ENCODE measurements around the gene PTPRS. TPM values are rescaled to one million over a fixed set of nuclear protein-coding genes. Genes with fewer than 3 reads are reported as not detected.
"Not testable (repeated sequence)": the region's sequence is repeated elsewhere in the genome, so short reads cannot be mapped to it uniquely, and the experiment has no call there.

PTPRS gene
- 100 to 1,000 TPM; 238 to 530 (median 338) TPM for total RNA-seq

DNA sequence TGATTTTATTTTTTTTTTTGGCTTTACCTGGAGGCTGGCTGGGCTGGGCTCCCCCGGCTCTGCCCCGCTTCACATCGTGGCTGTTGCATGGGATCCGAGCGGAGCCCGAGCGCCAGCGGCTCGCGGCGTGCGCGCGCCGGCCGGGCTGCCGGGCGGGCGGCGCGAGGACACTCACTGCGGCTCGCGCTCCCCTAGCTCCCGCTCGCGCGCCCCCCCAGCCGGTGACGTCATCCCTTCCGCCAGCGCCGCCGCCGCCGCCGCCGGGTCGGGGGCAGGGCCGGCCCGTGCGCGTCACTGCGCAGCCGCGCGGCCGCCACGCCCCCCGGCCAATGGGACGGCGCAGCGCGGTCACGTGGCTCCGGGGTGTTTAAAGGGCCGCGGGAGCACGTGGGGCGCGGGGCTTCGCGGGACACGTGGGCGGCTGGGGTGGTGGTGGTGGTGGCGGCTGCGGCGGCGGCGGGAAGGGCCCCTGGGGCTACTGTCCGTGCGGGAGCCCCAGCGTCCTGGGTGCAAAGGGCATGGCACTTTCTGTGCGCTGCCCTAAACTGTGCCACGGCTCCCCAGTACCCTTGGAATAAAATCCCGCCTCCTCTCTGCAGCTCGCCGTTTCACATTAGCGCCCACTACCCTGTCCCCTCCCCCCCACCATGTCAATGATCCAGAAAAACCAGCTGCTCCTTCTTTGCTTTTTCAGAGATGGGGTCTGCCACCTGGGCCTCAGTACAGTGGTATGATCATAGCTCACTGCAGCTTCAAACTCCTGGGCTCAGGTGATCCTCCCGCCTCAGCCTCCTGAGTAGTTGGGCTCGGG, at the start of gene PTPRS:
Gene PTPRS (minus strand): TSS at position 176 of the 811 bp plus-strand sequence. CDS start 54,672 bp downstream, outside the sequence.
- DNase-seq (ENCODE audit: low spot score) (peak; percentile 26), ATAC-seq (ENCODE audit: low FRiP score) (peak; percentile 86)
- TF ChIP-seq, protein P1, sequence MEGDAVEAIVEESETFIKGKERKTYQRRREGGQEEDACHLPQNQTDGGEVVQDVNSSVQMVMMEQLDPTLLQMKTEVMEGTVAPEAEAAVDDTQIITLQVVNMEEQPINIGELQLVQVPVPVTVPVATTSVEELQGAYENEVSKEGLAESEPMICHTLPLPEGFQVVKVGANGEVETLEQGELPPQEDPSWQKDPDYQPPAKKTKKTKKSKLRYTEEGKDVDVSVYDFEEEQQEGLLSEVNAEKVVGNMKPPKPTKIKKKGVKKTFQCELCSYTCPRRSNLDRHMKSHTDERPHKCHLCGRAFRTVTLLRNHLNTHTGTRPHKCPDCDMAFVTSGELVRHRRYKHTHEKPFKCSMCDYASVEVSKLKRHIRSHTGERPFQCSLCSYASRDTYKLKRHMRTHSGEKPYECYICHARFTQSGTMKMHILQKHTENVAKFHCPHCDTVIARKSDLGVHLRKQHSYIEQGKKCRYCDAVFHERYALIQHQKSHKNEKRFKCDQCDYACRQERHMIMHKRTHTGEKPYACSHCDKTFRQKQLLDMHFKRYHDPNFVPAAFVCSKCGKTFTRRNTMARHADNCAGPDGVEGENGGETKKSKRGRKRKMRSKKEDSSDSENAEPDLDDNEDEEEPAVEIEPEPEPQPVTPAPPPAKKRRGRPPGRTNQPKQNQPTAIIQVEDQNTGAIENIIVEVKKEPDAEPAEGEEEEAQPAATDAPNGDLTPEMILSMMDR (IDR thresholded peaks at IDR 0.05) = no peak

DNA sequence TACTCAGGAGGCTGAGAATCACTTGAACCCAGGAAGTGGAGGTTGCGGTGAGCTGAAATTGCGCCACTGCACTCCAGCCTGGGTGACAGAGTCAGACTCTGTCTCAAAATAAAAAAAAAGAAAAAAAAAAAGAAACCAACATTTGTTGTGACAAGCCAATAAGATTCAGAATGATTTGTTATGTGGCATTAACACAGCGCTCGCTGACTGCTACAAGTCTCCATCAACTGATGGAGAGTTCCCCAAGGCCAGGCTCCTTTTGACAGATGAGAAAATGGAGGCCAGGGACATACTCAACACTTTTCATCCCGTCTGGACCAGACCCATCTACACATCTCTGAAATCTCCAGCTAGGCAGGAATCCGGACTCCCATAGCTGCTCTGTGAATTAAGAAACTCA, 48.7 kb upstream of the PTPRS start:
- DNase-seq (ENCODE audit: low spot score) = no peak
- no peak for ATAC-seq (ENCODE audit: low FRiP score)
- TF ChIP-seq, protein P1 (IDR thresholded peaks at IDR 0.05) = no peak

DNA sequence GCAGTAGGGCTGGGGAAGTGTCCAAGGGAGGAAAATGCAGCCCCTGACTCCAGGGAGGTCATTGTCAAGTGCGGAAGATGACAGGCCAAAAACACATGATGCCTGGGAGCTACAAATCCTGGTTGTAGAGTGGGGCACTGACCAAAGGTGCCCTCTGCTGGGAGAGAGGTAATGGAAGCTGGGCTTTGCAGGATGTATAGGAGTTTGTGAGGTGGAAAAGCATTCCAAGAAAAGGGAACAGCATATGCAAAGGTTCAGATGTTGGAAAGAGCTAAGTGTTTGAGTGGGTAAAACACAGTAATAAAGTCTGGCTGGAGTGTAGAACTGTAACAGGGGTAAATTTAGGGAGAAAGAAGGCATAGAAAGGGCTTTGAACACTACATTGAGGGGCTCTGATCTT, 46.9 kb upstream of the PTPRS start:
- TF ChIP-seq, protein P1 (IDR thresholded peaks at IDR 0.05) = no peak
- ATAC-seq (ENCODE audit: low FRiP score) = no peak
- no peak for DNase-seq (ENCODE audit: low spot score)

DNA sequence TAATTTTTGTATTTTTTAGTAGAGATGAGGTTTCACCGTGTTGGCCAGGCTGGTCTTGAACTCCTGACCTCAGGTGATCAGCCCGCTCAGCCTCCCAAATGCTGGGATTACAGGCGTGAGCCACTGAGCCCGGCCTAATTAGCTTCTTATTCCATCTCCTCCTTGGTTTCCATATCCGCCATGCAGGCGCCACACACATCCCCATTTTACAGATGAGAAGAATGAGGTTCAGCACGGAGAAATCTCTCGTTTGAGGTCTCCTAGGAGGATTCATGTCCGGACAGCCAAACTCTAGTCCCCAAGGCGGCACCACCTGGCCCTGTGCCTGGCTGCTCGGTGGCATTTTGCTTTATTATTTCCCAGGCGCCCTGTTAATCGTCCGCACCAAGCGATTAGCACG, 46.2 kb upstream of the PTPRS start:
- DNase-seq (ENCODE audit: low spot score) (no peak), ATAC-seq (ENCODE audit: low FRiP score) (no peak)
- TF ChIP-seq, protein P1 (IDR thresholded peaks at IDR 0.05) = no peak

DNA sequence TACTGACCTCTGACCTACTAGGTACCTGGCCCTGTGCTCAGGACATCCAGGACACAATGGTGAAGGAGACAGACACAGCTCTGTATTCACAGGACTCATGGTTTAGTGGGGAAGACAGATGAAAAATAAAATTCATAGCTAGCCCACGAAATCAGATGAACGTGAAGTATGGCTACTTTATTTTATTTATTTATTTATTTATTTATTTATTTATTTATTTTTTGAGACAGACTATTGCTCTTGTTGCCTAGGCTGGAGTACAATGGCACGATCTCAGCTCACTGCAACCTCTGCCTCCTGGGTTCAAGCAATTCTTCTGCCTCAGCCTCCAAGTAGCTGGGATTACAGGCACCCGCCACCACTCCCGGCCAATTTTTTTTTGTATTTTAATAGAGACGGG, 40.6 kb upstream of the PTPRS start:
- not testable (repeated sequence) for ATAC-seq (ENCODE audit: low FRiP score); DNase-seq (ENCODE audit: low spot score)

DNA sequence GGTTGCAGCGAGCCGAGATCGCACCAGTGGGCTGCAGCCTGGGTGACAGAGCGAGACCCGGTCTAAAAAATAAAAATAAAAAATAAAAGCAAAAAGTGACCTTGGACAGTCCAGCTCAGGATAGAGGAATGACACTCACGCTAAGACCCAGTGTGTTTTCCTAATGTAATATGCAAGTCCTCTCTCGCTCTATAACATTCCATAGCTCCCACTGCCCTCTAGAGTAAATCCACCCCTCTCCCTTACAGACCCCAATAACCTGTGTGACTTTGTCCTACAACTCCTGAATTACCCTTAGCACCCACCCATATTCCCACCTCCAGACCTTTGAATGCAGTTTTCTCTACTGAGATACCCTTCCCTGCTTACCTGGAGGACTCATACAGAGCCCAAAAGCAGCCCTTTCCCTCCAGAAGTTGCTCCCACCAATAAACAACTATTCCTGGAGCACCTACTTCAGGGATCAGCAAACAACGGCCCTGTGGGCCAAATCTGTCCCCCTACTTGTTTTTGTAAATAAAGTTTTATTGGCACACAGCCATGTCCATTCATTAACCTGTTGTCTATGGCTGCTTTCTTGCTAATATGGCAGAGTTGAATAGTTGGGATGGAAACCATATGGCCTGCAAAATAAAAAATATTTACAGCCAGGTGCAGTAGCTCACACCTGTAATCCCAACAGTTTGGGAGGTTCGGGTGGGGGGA, 39.8 kb upstream of the PTPRS start:
- DNase-seq (ENCODE audit: low spot score) (no peak), ATAC-seq (ENCODE audit: low FRiP score) (no peak)
- TF ChIP-seq, protein P1 (IDR thresholded peaks at IDR 0.05) = no peak

DNA sequence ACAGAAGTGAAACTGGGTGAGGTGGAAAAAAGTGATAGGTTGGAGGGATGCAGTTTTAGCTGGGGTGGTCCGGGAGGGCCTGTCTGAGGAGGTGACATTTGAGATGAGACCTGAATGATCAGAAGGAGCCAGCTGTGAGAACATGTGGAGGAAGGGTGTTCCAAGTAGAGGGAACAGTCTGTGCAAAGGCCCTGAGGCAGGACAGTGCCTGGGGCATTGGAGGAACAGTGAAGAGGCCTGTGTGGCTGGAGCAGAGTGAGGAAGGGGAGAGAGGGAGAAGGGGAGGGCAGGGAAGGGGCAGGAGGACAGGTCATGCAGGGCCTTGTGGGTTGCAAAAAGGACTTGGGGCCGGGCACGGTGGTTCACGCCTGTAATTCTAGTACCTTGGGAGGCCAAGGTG, 36.3 kb upstream of the PTPRS start:
- no peak for ATAC-seq (ENCODE audit: low FRiP score)

More for the DNA sequence above, 36.3 kb upstream of the PTPRS start:
- no peak for DNase-seq (ENCODE audit: low spot score)
- TF ChIP-seq, protein P1 (IDR thresholded peaks at IDR 0.05) = no peak

Data from omental fat pad (tissue), 4 donors.